Activated naive CD8-positive, alpha-beta T cell treated with anti-CD3 and anti-CD28 coated beads, Interleukin-2, amount 10 ng/mL, durations not matched to agents 7 days and 5 days (primary cell): ENCODE data around the gene NDFIP2. TPM values are rescaled to one million over a fixed set of nuclear protein-coding genes. Genes with fewer than 3 reads are reported as not detected.

Experiments
- ATAC-seq: fragments of 150-1000 bp; cut with Tn5 transposase; one replicate; pipeline ENCODE4 v1.10.0; 2021; ENCODE audit warnings: low read depth, moderate library complexity
- POLR2A ChIA-PET: fragments of 350-600 bp; sonication (Branson Sonifier 250); formaldehyde crosslinking; loops from one replicate; lab custom pipeline; 2021; ENCODE audit warnings: antibody characterized with exemption; lab: Charles Lee
- DNase-seq: peaks from one replicate; pipeline ENCODE4 v3.0.0; 2021
- H3K27ac Mint-ChIP-seq: one replicate; pipeline ENCODE4 v1.8.0; 2022; ENCODE audit warnings: mild to moderate bottlenecking, mixed read lengths
- H3K27me3 Mint-ChIP-seq: one replicate; pipeline ENCODE4 v1.8.0; 2022; ENCODE audit warnings: mild to moderate bottlenecking, moderate library complexity, mixed read lengths
- H3K36me3 Mint-ChIP-seq: one replicate; pipeline ENCODE4 v1.8.0; 2021; ENCODE audit warnings: mild to moderate bottlenecking, mixed read lengths
- H3K4me1 Mint-ChIP-seq: one replicate; pipeline ENCODE4 v1.8.0; 2021; ENCODE audit warnings: mixed read lengths
- H3K4me3 Mint-ChIP-seq: one replicate; pipeline ENCODE4 v1.8.0; 2022; ENCODE audit warnings: mild to moderate bottlenecking, moderate library complexity, mixed read lengths
- H3K9me3 Mint-ChIP-seq: one replicate; pipeline ENCODE4 v1.8.0; 2021; ENCODE audit warnings: mixed read lengths
- total RNA-seq, 2 experiments: library from RNA; stranded (reverse); gene quantifications; one replicate each; pipeline ENCODE4 v1.2.3, GENCODE V29; 2021

The NDFIP2 gene
- total RNA-seq, 2 experiments from 2014 or later, result 6.7 to 9.8 TPM

GRCh38 chr13:79533781-79534400 lies 52.9 kb downstream of the NDFIP2 start:
- DNase-seq, result no peak
- Mint-ChIP-seq H3K27me3 (no peaks in the 10 kb centered on the region), H3K9me3 (no peaks in the 10 kb centered on the region), H3K4me3 (no peak overlapping the region), H3K27ac (no peak overlapping the region), H3K36me3 (peaks cover 16% of the 10 kb centered on the region), H3K4me1 (peaks cover 23% of the 10 kb centered on the region)
- no peak for ATAC-seq
- POLR2A ChIA-PET, result no interaction called here

- Mint-ChIP-seq H3K36me3 (peaks cover 16% of the 10 kb centered on the region), H3K27ac (no peak overlapping the region), H3K27me3 (no peaks in the 10 kb centered on the region), H3K9me3 (no peaks in the 10 kb centered on the region), H3K4me1 (peaks cover 26% of the 10 kb centered on the region), H3K4me3 (no peak overlapping the region)
- DNase-seq, result no peak
- ATAC-seq, result no peak
- POLR2A ChIA-PET, result no interaction called here
Observed at GRCh38 chr13:79534596-79534995, 53.6 kb downstream of the NDFIP2 start.

DNA sequence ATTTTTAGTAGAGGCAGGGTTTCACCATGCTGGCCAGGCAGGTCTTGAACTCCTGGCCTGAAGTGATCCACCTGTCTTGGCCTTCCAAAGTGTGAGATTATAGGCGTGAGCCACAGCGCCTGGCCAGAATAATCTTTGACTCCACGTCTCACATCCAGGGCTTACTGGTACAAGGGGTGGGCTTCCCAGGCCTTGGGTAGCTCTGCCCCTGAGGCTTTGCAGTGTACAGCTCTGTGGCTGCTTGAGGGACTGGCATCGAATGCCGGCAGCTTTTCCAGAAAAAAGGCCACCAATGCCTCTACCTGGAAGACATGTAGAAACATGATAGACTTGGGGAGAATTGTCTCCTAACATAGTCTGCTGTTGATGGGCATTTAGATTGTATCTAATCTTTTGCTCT lies 57.8 kb downstream of the NDFIP2 start:
- Mint-ChIP-seq H3K4me1 (peaks cover 9% of the 10 kb centered on the region), H3K9me3 (no peaks in the 10 kb centered on the region), H3K4me3 (no peak overlapping the region), H3K27ac (no peak overlapping the region), H3K27me3 (no peaks in the 10 kb centered on the region), H3K36me3 (peaks cover 8% of the 10 kb centered on the region)
- POLR2A ChIA-PET, result no interaction called here
- no peak for ATAC-seq
- DNase-seq, result no peak

GRCh38 chr13:79540504-79540903 lies 59.5 kb downstream of the NDFIP2 start:
- H3K36me3 Mint-ChIP-seq, result peaks cover 7% of the 10 kb centered on the region
- no peaks in the 10 kb centered on the region for H3K27me3 Mint-ChIP-seq
- H3K27ac Mint-ChIP-seq, result no peak overlapping the region
- no peak overlapping the region for H3K4me3 Mint-ChIP-seq
- H3K9me3 Mint-ChIP-seq, result no peaks in the 10 kb centered on the region
- ATAC-seq (no peak), DNase-seq (no peak)
- POLR2A ChIA-PET, result no interaction called here
- peaks cover 5% of the 10 kb centered on the region for H3K4me1 Mint-ChIP-seq

DNA sequence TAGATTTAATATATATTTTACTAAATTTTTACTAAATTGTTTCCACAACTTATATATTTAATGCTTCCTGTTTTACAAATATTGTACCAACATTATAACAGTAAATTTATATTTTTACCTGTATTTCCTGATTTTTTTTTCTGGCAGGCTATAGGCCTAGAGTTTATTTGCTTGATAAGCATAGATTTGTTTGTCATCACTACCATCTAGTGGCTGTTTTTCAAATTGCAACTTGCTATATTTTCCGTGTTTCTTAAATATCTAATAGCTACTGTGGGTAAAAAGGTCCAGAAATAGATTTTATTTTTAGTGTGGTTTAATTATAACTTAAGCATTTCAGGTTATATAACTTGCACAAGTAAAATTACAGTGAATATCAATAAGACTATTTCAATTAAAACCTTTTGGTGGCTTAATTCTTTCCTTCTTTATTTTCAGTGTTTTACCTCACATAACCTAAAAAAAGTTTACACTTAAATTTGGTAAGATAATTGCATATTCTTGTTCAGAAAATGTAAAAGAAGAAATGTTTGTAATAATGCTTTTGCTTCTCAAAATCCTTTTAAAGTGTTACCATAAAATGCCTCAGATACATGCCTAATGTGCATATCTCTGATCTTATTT lies 60.6 kb downstream of the NDFIP2 start:
- no peak for DNase-seq
- H3K9me3 Mint-ChIP-seq, result no peaks in the 10 kb centered on the region
- H3K27me3 Mint-ChIP-seq, result no peaks in the 10 kb centered on the region
- H3K4me3 Mint-ChIP-seq, result no peak overlapping the region
- H3K27ac Mint-ChIP-seq, result no peak overlapping the region
- peaks cover 5% of the 10 kb centered on the region for H3K4me1 Mint-ChIP-seq
- POLR2A ChIA-PET, result interaction anchor here (0.8 kb wide), 1 partner anchor 117 kb away, joined by 3 read pairs; no protein-coding TSS in a partner anchor
- H3K36me3 Mint-ChIP-seq, result peaks cover 6% of the 10 kb centered on the region
- no peak for ATAC-seq

- DNase-seq (no peak), ATAC-seq (no peak)
- no peak overlapping the region for H3K27ac Mint-ChIP-seq
- no peak overlapping the region for H3K4me3 Mint-ChIP-seq
- peaks cover 7% of the 10 kb centered on the region for H3K4me1 Mint-ChIP-seq
- H3K36me3 Mint-ChIP-seq, result peaks cover 1% of the 10 kb centered on the region
- no peaks in the 10 kb centered on the region for H3K27me3 Mint-ChIP-seq
- POLR2A ChIA-PET, result no interaction called here
- H3K9me3 Mint-ChIP-seq, result no peaks in the 10 kb centered on the region
Observed at GRCh38 chr13:79543883-79544282, 62.9 kb downstream of the NDFIP2 start.

DNA sequence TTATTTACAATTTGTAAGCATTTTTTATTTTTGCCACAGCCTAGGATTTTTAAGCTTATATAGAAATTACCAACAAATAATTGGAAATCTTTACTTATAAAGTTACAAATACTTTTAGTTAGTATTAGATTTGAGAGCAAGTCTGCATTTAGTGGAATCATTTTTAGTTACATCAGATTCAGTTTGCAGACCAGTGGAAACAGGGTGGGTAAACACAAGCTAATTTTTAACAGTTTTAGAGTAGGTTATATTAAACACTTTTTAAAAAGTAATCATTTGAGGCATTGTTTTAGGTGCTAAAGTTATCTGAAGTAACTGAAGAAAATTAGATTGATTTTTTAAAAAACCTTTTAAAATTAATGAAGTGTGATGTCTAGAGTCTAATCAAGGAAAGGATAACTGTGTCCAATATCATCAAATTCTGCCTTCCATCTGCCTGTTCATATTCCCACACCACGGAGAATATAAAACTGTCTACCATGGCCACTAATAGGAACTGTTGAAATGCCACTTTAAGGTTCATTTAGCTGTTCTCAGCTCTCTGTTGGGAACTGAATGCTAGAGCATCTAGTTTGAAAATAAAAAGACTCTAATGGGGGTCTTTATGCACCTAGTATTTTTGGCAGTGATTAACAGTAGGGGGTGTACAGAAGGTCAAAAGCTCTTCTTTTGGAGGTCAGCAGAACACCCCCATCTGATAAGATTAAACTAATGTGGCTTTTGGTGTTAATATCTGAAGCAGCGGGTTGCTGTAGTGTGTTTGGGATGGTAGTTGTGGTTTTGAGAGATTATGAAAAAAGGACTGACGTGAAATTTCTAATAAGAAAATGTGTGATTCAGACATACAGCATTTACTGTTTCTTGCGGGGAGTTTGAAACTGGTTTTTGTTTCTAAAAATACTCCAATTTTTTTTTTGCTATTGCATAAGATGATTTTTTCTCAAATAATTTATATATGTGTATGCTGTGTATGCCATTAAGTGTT lies 66.5 kb downstream of the NDFIP2 start:
- POLR2A ChIA-PET, result no interaction called here
- ATAC-seq (no peak), DNase-seq (no peak)
- H3K27me3 Mint-ChIP-seq, result no peaks in the 10 kb centered on the region
- peaks cover 2% of the 10 kb centered on the region for H3K4me1 Mint-ChIP-seq
- H3K27ac Mint-ChIP-seq, result no peak overlapping the region
- H3K36me3 Mint-ChIP-seq, result peaks cover 1% of the 10 kb centered on the region
- H3K4me3 Mint-ChIP-seq, result no peak overlapping the region
- H3K9me3 Mint-ChIP-seq, result no peaks in the 10 kb centered on the region

DNA sequence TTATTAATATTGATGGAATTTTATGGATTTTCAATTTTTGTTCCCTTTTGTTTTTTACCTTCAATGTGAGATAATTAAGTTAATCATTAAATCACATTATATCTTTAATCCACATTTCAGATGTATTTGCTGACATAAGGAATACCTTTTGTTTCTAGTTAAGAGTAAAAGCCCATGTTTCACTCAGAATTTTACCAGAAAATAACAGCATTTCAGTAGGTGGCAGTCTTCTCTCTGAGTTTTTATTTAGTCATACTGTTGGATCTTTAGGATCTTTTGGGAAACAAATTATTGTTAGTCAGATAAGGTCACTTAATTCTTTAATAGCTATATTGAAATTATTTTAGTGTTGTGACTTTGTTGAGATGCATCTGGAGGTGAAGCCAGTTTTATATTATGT lies 67.9 kb downstream of the NDFIP2 start:
- POLR2A ChIA-PET, result no interaction called here
- Mint-ChIP-seq H3K4me3 (no peak overlapping the region), H3K4me1 (peaks cover 2% of the 10 kb centered on the region), H3K27ac (no peak overlapping the region), H3K27me3 (no peaks in the 10 kb centered on the region), H3K9me3 (no peaks in the 10 kb centered on the region), H3K36me3 (peaks cover 1% of the 10 kb centered on the region)
- ATAC-seq (no peak), DNase-seq (no peak)

GRCh38 chr13:79549355-79550106 lies 68.6 kb downstream of the NDFIP2 start:
- peaks cover 1% of the 10 kb centered on the region for H3K36me3 Mint-ChIP-seq
- no peaks in the 10 kb centered on the region for H3K9me3 Mint-ChIP-seq
- ATAC-seq, result no peak
- no peak overlapping the region for H3K27ac Mint-ChIP-seq
- no peak for DNase-seq
- peaks cover 2% of the 10 kb centered on the region for H3K4me1 Mint-ChIP-seq
- POLR2A ChIA-PET, result no interaction called here
- H3K4me3 Mint-ChIP-seq, result no peak overlapping the region
- no peaks in the 10 kb centered on the region for H3K27me3 Mint-ChIP-seq

DNA sequence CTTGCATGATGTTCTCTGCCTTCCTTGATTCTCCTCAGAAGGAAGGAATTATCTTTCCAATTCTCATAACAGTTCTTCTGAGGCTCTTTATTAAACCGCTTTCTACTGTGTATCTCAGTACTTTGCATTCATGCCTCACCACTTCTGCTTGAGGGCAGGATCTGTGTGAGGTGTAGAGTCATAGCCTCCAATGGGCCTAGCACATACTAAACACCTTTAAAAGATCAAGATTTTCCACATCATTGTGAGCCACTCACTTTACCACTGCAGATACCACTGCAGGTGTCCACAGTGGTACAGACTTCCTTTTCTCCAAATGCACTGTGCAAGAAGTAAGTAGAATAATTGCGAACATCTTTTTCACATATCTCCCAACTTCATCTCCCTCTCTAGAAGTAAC lies 76.7 kb downstream of the NDFIP2 start:
- H3K27ac Mint-ChIP-seq, result no peak overlapping the region
- POLR2A ChIA-PET, result no interaction called here

DNA sequence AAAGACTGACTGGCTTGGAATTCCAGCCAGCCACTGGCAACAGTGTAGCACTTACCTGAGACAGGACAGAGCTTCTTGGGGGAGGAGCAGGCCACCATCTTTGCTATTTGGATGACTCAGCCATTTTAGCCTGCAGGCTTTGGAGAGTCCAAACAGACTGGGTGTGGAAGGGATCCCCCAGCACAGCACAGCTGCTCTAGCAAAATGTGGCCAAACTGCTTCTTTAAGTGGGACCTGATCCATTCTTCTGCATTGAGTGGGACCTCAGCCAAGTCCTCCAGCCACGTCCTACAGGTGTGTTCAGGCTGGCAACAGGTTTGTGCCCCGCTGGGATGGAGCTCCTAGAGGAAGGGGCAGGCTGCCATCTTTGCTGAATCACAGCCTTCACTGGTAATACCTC lies 80.0 kb downstream of the NDFIP2 start:
- H3K9me3 Mint-ChIP-seq, result peaks cover 30% of the 10 kb centered on the region
- DNase-seq (no peak), ATAC-seq (no peak)
- H3K4me1 Mint-ChIP-seq, result no peaks in the 10 kb centered on the region
- no peak overlapping the region for H3K27ac Mint-ChIP-seq
- H3K36me3 Mint-ChIP-seq, result peaks cover 22% of the 10 kb centered on the region
- peaks cover 18% of the 10 kb centered on the region for H3K27me3 Mint-ChIP-seq
- POLR2A ChIA-PET, result no interaction called here
- no peak overlapping the region for H3K4me3 Mint-ChIP-seq

More for the DNA sequence above, 76.7 kb downstream of the NDFIP2 start:
- Mint-ChIP-seq H3K4me3 (no peak overlapping the region), H3K9me3 (peaks cover 22% of the 10 kb centered on the region), H3K27me3 (peaks cover 7% of the 10 kb centered on the region), H3K4me1 (no peaks in the 10 kb centered on the region), H3K36me3 (peaks cover 21% of the 10 kb centered on the region)
- DNase-seq (no peak), ATAC-seq (no peak)

- peaks cover 30% of the 10 kb centered on the region for H3K9me3 Mint-ChIP-seq
- H3K27ac Mint-ChIP-seq, result no peak overlapping the region
- POLR2A ChIA-PET, result no interaction called here
- peaks cover 20% of the 10 kb centered on the region for H3K36me3 Mint-ChIP-seq
- ATAC-seq (no peak), DNase-seq (no peak)
- peaks cover 20% of the 10 kb centered on the region for H3K27me3 Mint-ChIP-seq
- no peak overlapping the region for H3K4me3 Mint-ChIP-seq
- no peaks in the 10 kb centered on the region for H3K4me1 Mint-ChIP-seq
Observed at GRCh38 chr13:79562557-79562956, 81.6 kb downstream of the NDFIP2 start.

- POLR2A ChIA-PET, result no interaction called here
- Mint-ChIP-seq H3K27ac (no peak overlapping the region), H3K27me3 (peaks cover 27% of the 10 kb centered on the region), H3K9me3 (peaks cover 16% of the 10 kb centered on the region), H3K4me3 (no peak overlapping the region), H3K4me1 (no peaks in the 10 kb centered on the region), H3K36me3 (peaks cover 3% of the 10 kb centered on the region)
- no peak for DNase-seq
- ATAC-seq, result no peak
Observed at GRCh38 chr13:79566118-79566517, 85.2 kb downstream of the NDFIP2 start.
